Measurements from ENCODE around the gene CDON.
A peak's percentile ranks its signal among the peaks of the same experiment; 100 is the strongest.

Gene CDON

GRCh38 chr11:125944350-125945010 lies 118.2 kb downstream of the CDON start:
- DNase-seq, result no peak

GRCh38 chr11:125943661-125944349 lies 118.9 kb downstream of the CDON start:
- DNase-seq, result no peak

GRCh38 chr11:125942771-125943428 lies 119.8 kb downstream of the CDON start:
- DNase-seq, result no peak

GRCh38 chr11:125941619-125942611 lies 120.8 kb downstream of the CDON start:
- DNase-seq, result peak in 16 of 51 donors; percentile 7 to 55 (median 14)

- DNase-seq, result no peak
Observed at GRCh38 chr11:125941267-125941618, 121.4 kb downstream of the CDON start.

GRCh38 chr11:125940145-125940544 lies 122.5 kb downstream of the CDON start:
- no peak for DNase-seq

- peak in 3 of 51 donors; percentile 3 to 33 (median 9) for DNase-seq
Observed at GRCh38 chr11:125939081-125939521, 123.6 kb downstream of the CDON start.

GRCh38 chr11:125938418-125938817 lies 124.2 kb downstream of the CDON start:
- no peak for DNase-seq

- DNase-seq, result no peak
Observed at GRCh38 chr11:125935618-125936199, 127.0 kb downstream of the CDON start.

GRCh38 chr11:125935056-125935455 lies 127.6 kb downstream of the CDON start:
- no peak for DNase-seq

GRCh38 chr11:125934473-125934872 lies 128.2 kb downstream of the CDON start:
- DNase-seq, result no peak

GRCh38 chr11:125933030-125933813 lies 129.4 kb downstream of the CDON start:
- no peak for DNase-seq

- no peak for DNase-seq
Observed at GRCh38 chr11:125932301-125932700, 130.4 kb downstream of the CDON start.

GRCh38 chr11:125931668-125932067 lies 131.0 kb downstream of the CDON start:
- DNase-seq, result no peak

- DNase-seq, result no peak
Observed at GRCh38 chr11:125931116-125931515, 131.6 kb downstream of the CDON start.

- DNase-seq, result no peak
Observed at GRCh38 chr11:125930076-125930450, 132.6 kb downstream of the CDON start.

GRCh38 chr11:125929445-125930075 lies 133.1 kb downstream of the CDON start:
- DNase-seq, result peak in 7 of 51 donors; percentile 6 to 37 (median 18)

GRCh38 chr11:125926682-125927081 lies 136.0 kb downstream of the CDON start:
- DNase-seq, result no peak

- peak in 1 of 51 donors; percentile 24 for DNase-seq
Observed at GRCh38 chr11:125925804-125926203, 136.9 kb downstream of the CDON start.

All from hypothalamus (tissue), 51 donors.